ENCODE results near the gene CUBN.
A peak's percentile ranks its signal among the peaks of the same experiment; 100 is the strongest.
"Not testable (repeated sequence)": the region's sequence is repeated elsewhere in the genome, so short reads cannot be mapped to it uniquely, and the experiment has no call there.

Gene CUBN

DNA sequence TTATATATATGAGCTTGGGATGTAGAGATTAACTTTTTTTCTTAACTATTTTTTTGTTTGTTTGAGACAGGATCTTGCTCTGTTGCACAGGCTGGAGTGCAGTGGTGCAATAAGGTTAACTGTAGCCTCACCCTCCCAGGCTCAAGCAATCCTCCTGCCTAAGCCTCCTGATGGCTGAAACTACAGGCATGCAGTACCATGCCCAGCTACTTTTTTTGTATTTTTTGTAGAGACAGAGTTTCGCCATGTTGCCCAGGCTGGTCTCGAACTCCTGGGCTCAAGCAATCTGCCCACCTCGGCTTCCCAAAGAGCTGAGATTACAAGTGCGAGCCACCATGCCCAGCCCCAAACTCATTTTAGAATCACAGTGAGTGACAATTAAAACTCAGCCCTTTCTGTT lies 105.2 kb downstream of the CUBN start:
- TF ChIP-seq, protein P1, sequence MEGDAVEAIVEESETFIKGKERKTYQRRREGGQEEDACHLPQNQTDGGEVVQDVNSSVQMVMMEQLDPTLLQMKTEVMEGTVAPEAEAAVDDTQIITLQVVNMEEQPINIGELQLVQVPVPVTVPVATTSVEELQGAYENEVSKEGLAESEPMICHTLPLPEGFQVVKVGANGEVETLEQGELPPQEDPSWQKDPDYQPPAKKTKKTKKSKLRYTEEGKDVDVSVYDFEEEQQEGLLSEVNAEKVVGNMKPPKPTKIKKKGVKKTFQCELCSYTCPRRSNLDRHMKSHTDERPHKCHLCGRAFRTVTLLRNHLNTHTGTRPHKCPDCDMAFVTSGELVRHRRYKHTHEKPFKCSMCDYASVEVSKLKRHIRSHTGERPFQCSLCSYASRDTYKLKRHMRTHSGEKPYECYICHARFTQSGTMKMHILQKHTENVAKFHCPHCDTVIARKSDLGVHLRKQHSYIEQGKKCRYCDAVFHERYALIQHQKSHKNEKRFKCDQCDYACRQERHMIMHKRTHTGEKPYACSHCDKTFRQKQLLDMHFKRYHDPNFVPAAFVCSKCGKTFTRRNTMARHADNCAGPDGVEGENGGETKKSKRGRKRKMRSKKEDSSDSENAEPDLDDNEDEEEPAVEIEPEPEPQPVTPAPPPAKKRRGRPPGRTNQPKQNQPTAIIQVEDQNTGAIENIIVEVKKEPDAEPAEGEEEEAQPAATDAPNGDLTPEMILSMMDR (IDR thresholded peaks at IDR 0.05; ENCODE audit: low read depth, low read length): no peak
- H3K4me3 ChIP-seq (ENCODE audit: low read depth, low read length): no peak overlapping the region

DNA sequence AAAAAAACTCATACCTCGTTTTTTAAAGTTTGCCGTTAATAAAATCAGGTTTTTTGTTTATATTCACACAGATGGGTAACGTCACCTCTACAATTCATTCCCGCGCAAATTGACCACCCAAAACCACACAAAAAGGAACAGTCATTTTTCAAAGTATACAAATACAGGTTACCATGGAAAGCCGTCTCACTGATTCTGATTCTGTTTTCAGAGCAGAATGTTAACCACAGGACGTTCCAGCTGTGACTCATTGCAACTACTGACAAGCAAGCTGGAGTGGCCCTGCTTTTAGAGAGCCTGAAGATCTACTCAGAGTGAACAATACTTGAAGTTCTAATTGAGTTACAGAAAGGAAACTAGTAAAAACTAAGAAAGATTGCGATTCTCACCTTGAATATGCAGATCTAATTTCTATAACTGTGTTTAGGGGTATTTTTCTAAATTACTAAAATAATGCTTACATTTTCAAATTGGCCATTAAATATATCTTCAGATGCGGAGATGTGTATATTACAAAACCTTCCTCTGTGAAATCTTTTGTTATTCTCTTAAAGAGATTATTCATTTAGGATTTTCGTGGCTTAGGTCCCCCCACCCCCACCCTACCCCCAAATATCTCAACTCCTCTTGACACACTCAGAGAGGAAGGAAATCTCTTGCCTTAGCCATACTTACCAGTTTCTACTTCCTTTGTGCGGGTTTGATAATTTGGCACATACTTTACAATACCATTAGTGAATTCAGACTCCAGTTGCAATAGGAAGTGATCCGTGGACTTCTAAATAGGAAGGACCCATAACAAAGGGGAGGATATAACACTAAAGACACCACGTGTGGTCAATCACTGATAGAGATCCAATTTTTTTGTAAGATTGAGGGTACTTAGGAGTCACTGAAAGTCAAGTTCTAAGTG lies 106.0 kb downstream of the CUBN start:
- 0 out of 2 replicates have a peak overlapping the region, but pooled peaks have one; percentile 4 for H3K4me3 ChIP-seq (ENCODE audit: low read depth, low read length)
- TF ChIP-seq, protein P1 (IDR thresholded peaks at IDR 0.05; ENCODE audit: low read depth, low read length): no peak

DNA sequence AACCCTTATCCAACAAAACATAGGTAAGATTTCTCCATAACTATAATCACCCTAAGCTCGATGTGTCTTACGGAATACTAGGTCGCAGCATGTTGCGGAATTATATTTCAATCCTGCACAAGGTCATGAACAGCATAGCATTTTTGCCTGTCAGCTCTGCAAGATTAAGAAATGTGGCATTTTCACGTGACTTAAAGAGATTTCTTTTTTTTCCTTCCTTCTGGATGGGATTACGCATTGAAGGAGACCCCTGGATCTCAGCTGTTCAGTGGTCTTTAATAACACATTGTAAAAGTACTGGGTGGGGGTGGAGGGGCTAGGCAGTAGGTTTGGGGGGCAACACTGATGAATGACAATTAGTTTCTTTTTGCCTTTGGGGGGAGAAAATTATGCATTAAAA lies 106.7 kb downstream of the CUBN start:
- TF ChIP-seq, protein P1 (IDR thresholded peaks at IDR 0.05; ENCODE audit: low read depth, low read length): no peak
- H3K4me3 ChIP-seq (ENCODE audit: low read depth, low read length): no peak overlapping the region

DNA sequence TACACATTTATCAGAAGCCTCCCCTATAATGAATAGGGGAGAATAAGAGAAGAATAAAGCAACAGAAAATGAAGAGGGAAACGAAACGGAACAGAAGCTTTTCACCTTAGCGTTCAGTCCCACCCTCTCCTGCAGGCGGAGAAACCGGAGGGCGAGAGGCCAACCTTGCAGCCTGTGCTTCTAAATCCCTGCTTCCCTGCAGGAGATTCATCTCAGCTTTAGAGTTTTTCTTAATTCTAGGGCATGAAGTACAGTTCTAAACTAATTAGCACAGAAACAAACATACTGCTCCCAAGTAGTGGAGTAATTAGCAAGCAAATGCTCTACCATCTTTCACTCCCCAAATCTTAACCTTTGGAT lies 107.2 kb downstream of the CUBN start:
- TF ChIP-seq, protein P1 (IDR thresholded peaks at IDR 0.05; ENCODE audit: low read depth, low read length): no peak
- H3K4me3 ChIP-seq (ENCODE audit: low read depth, low read length): no peak overlapping the region

DNA sequence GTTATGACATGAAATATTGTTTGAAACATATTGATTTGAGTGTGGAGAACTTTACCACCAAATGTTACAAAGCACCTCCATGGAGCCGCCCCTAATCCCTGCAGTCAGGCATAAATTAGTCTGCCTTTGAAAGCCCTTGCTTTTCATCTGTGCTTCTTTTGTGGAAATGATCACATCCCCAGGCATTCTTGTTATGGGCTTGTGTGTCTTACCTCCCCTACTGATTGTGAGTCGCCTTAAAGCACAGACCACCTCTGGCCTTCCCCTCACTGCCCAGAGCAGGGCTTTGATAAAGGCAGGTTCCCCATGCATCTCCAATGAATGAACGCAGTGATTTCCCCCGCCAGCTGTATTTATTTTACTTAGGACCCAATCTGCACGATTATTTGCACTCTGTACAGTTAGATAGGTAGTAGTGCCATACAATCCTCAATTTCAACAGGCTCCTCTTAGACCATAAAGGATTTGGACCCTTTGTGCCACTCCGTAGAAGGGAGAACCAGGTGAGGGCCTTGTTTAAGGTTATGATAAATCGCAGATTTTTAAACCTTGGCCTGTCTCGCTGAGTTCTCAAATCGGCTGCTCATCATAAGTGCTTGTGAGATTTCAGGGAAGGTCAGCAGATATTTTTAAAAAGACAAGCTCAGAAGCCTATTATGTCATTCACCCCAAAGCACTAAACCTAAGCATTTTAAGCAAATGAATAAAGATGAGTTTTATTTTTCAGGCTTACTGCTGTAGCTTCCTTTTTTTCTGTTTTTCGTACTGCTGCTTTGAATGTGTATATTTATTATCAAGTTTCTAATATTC lies 107.8 kb downstream of the CUBN start:
- TF ChIP-seq, protein P1 (IDR thresholded peaks at IDR 0.05; ENCODE audit: low read depth, low read length): no peak
- no peak overlapping the region for H3K4me3 ChIP-seq (ENCODE audit: low read depth, low read length)

DNA sequence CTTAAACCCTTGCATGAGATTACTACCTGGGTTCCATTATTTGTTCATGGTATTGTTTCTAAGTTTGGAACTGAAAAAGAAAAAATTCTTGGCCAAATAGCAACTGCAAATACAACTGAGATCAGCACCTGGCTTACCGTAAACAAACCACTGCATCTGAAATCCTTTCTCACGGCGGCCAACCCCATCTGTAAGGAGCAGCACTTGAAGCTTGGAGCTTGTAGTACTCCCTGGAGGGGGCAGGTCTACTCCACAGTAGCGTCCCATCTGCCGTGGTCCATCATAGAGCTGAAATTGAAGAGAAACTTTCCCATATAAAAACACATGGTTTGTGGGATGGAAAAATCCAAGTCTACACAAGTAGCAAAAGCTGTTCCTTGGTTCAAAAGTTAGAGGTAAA lies 109.9 kb downstream of the CUBN start:
- TF ChIP-seq, protein P1 (IDR thresholded peaks at IDR 0.05; ENCODE audit: low read depth, low read length): no peak
- no peak overlapping the region for H3K4me3 ChIP-seq (ENCODE audit: low read depth, low read length)

DNA sequence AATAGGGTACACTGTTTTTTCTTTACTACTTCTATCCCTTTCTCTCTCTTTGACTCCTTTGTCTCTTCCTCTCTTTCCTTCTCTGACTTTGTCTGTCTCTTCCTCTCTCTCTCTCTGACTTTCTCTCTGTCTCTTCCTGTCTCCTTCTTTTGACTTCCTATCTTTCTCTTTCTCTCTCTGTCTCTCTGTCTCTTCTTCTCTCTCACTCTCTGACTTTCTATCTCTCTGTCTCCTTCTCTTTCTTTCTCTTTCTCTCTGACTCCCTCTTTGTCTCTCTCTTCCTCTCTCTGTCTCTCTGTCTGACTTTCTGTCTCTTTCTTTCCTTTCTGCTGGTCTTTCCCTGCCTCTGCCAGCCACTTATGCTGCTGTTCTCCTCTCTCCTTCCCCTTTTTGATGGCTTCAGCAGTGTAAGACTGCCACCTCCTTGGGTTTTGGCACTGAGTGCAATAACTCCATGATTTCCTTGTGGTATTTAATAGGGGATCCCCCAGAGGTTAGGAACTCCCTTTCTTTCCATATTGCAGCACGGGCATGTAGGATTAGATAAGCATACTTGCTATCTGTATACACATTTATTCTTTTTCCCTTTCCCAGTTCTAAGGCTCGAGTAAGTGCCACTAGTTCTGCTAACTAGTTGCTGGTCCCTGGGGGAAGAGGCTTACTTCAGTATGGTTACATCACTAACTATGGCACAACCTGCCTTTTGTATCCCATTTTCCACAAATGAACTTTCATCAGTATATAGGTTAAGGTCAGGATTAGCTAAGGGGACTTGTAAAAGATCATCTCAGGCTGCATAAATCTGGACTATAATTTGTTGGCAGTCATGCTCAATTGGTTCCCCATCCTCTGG lies 116.3 kb downstream of the CUBN start:
- not testable (repeated sequence) for H3K4me3 ChIP-seq (ENCODE audit: low read depth, low read length)

DNA sequence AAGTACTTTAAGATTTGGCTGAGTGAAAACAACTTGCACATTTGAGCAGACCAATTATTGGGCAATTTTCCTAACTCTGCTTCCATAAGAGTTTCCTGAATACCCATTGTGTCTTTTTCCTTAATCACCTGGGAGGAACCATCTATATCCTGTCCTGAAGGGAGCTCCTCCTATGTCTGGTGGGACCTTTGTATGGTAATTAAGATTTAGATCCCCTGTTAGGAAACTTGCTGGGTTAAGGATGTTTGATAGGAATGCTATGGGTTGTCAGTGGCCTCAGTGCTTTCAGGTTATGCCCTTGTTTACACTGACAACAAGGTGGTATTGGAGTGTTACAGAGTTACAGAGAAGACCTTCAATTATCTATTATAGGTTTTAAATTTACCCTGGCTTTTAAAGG lies 116.9 kb downstream of the CUBN start:
- H3K4me3 ChIP-seq (ENCODE audit: low read depth, low read length): not testable (repeated sequence)
